GM23248 (cell line): ENCODE measurements around the gene RTN4R.

ENCODE experiments used
- EZH2 ChIP-seq: fragments of 200-600 bp; sonication (generic); IDR thresholded peaks from 2 replicates; pipeline ENCODE4 v1.6.1; 2018; ENCODE audit warnings: antibody characterized with exemption, mild to moderate bottlenecking; ENCODE audit not compliant: insufficient read depth, poor library complexity, severe bottlenecking
- EZH2phosphoT487 ChIP-seq: fragments of 200-600 bp; sonication (generic); IDR thresholded peaks from 2 replicates; pipeline ENCODE4 v1.6.1; 2018; ENCODE audit warnings: antibody characterized with exemption, moderate library complexity, mild to moderate bottlenecking, low read depth; ENCODE audit not compliant: insufficient read depth

- TF ChIP-seq EZH2 (no peak), EZH2phosphoT487 (no peak)
Measured at GRCh38 chr22:20262582-20263147, 5.5 kb downstream of the RTN4R start.
